ENCODE data around the gene PRKN. TPM values are rescaled to one million over a fixed set of nuclear protein-coding genes. Genes with fewer than 3 reads are reported as not detected.

Gene PRKN
- total RNA-seq, 1 donor from 2014 or later = 5.1 TPM

DNA sequence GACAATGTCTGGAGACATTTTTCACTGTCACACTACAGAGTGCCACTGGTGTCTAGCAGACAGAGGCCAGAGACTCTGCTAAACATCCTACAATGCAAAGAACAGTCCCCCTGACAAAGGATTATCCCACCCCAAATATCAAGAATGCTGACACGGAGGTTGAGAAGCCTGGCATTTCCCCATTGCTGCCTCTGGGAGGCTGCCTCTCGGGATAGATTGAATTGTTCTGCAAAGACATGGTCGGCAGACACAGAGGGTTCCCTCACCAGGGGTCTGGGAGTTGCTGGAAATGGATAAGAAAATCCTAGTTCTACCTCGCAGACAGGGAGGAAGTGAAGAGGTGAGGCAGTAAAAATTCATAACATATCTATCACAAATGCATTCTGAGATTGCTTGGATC lies 1287.3 kb downstream of the PRKN start:
- H3K36me3 Mint-ChIP-seq (ENCODE audit: low read depth, unreplicated experiment) = no peaks in the 10 kb centered on the region
- DNase-seq (ENCODE audit: low spot score) = no peak
- peaks cover 14% of the 10 kb centered on the region for H3K4me1 Mint-ChIP-seq (ENCODE audit: unreplicated experiment)
- H3K27me3 Mint-ChIP-seq (ENCODE audit: unreplicated experiment) = peaks cover 9% of the 10 kb centered on the region
- TF ChIP-seq, protein P1, sequence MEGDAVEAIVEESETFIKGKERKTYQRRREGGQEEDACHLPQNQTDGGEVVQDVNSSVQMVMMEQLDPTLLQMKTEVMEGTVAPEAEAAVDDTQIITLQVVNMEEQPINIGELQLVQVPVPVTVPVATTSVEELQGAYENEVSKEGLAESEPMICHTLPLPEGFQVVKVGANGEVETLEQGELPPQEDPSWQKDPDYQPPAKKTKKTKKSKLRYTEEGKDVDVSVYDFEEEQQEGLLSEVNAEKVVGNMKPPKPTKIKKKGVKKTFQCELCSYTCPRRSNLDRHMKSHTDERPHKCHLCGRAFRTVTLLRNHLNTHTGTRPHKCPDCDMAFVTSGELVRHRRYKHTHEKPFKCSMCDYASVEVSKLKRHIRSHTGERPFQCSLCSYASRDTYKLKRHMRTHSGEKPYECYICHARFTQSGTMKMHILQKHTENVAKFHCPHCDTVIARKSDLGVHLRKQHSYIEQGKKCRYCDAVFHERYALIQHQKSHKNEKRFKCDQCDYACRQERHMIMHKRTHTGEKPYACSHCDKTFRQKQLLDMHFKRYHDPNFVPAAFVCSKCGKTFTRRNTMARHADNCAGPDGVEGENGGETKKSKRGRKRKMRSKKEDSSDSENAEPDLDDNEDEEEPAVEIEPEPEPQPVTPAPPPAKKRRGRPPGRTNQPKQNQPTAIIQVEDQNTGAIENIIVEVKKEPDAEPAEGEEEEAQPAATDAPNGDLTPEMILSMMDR (IDR thresholded peaks at IDR 0.05; ENCODE audit: unreplicated experiment) = no peak
- no peak overlapping the region for H3K27ac Mint-ChIP-seq (ENCODE audit: unreplicated experiment)
- no peaks in the 10 kb centered on the region for H3K9me3 Mint-ChIP-seq (ENCODE audit: unreplicated experiment)
- H3K4me3 Mint-ChIP-seq (ENCODE audit: unreplicated experiment) = no peak overlapping the region

DNA sequence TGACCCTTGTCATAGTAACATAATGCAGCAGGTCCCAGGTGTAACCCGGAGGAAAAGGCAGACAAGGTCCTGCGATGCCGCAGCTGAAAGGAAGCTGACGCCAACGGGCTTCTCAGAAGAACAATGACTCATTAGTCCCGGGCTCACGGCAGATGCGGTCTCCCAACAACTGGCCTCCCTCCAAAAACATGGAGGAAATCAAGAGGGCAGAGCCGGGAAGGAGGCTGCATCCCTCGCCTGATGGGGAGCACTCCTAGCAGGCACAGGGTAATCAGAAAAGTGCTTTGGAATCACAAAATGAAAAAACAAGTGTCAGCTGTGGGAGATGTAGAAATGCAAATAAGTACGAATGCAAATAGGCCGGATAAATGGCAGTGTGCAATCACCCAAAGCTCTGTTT lies 1288.5 kb downstream of the PRKN start:
- no peak overlapping the region for H3K27ac Mint-ChIP-seq (ENCODE audit: unreplicated experiment)

DNA sequence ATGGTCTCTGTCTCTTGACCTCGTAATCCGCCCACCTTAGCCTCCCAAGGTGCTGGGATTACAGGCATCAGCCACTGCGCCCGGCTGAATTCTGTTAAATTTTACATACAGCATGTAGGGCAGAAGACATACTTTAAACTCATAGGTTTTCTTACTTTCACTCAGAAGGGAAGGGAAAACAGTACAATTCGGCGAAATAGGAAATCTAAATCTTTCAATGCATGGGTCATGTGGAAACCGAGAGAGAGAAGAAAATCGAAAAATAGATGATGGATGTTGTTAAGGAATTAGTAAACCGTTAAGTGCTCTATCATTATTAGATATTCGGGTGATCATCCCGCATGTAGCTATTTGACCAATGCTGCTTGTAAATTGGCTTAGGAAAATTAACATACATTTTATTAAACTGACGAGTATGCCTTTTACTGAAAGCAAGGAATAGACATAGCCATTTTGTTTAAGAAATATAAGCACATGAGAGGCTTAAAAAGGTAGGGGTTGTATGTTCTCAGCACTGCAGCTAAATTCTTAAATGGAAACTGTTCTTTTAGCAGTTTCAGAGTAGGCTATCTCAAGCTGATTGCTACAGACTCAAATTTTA lies 1289.0 kb downstream of the PRKN start:
- Mint-ChIP-seq H3K4me1 (ENCODE audit: unreplicated experiment) (peaks cover 10% of the 10 kb centered on the region), H3K9me3 (ENCODE audit: unreplicated experiment) (no peaks in the 10 kb centered on the region), H3K36me3 (ENCODE audit: low read depth, unreplicated experiment) (no peaks in the 10 kb centered on the region), H3K4me3 (ENCODE audit: unreplicated experiment) (no peak overlapping the region), H3K27ac (ENCODE audit: unreplicated experiment) (no peak overlapping the region), H3K27me3 (ENCODE audit: unreplicated experiment) (peaks cover 6% of the 10 kb centered on the region)
- TF ChIP-seq, protein P1 (IDR thresholded peaks at IDR 0.05; ENCODE audit: unreplicated experiment) = no peak
- no peak for DNase-seq (ENCODE audit: low spot score)

More for the DNA sequence above, 1288.5 kb downstream of the PRKN start:
- no peaks in the 10 kb centered on the region for H3K36me3 Mint-ChIP-seq (ENCODE audit: low read depth, unreplicated experiment)
- H3K4me3 Mint-ChIP-seq (ENCODE audit: unreplicated experiment) = no peak overlapping the region
- TF ChIP-seq, protein P1 (IDR thresholded peaks at IDR 0.05; ENCODE audit: unreplicated experiment) = no peak
- no peak for DNase-seq (ENCODE audit: low spot score)
- peaks cover 6% of the 10 kb centered on the region for H3K27me3 Mint-ChIP-seq (ENCODE audit: unreplicated experiment)
- H3K4me1 Mint-ChIP-seq (ENCODE audit: unreplicated experiment) = peaks cover 8% of the 10 kb centered on the region
- H3K9me3 Mint-ChIP-seq (ENCODE audit: unreplicated experiment) = no peaks in the 10 kb centered on the region

DNA sequence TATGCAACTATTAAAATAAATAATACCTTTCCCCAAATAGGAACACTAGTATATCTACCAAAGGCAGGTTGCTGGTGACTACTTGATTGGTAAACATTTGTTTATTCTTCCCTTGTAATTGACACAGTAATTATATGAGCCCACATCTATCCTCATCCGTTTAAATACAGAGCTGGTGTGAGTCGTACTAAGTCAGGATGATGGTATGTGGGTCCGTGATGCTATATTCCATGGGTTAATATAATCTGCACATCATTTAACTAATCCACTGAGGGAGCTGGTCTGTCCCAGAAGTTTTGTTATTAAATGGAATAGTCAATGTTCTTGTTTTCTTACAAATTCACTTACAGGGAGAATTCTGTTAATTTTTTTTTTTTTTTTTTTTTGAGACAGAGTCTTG lies 1289.7 kb downstream of the PRKN start:
- Mint-ChIP-seq H3K36me3 (ENCODE audit: low read depth, unreplicated experiment) (no peaks in the 10 kb centered on the region), H3K4me1 (ENCODE audit: unreplicated experiment) (peaks cover 10% of the 10 kb centered on the region), H3K27ac (ENCODE audit: unreplicated experiment) (no peak overlapping the region), H3K4me3 (ENCODE audit: unreplicated experiment) (no peak overlapping the region), H3K27me3 (ENCODE audit: unreplicated experiment) (peaks cover 6% of the 10 kb centered on the region), H3K9me3 (ENCODE audit: unreplicated experiment) (no peaks in the 10 kb centered on the region)
- TF ChIP-seq, protein P1 (IDR thresholded peaks at IDR 0.05; ENCODE audit: unreplicated experiment) = no peak
- DNase-seq (ENCODE audit: low spot score) = no peak

DNA sequence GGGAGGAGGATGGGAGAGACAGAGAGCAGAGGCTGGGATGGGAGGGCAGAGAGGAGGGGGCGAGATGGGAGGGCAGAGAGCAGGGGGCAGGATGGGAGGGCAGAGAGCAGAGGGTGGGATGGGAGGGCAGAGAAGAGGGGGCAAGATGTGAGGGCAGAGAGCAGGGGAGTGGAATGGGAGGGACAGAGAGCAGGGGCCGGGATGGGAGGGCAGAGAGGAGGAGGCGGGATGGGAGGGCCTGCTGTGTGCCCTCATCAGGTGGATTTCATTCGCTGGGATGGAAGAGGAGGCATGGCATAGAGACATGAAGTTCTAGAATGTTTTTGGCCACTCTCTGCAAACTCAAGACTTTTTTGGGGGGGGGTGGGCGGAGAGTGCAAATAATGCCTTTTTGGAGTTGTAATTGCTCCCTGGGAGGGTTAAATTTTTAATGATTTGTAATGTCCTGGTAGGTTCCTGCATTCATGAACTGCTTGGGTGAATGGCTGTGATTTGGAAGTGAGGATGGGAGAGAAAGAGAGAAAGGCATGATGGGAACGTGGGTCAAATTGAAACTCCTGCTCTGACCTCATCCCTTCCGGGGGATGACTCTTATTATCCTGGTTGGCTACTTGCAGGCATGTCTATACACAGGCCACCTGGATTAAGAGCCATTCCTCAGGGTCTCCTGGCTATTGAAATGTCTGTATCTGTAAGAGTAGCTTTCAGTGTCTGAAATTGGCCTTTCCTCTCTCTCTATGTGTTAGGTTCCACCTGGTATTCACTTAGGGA lies 1291.3 kb downstream of the PRKN start:
- Mint-ChIP-seq H3K9me3 (ENCODE audit: unreplicated experiment) (no peaks in the 10 kb centered on the region), H3K36me3 (ENCODE audit: low read depth, unreplicated experiment) (no peaks in the 10 kb centered on the region), H3K27me3 (ENCODE audit: unreplicated experiment) (peaks cover 2% of the 10 kb centered on the region), H3K27ac (ENCODE audit: unreplicated experiment) (no peak overlapping the region), H3K4me1 (ENCODE audit: unreplicated experiment) (peaks cover 10% of the 10 kb centered on the region), H3K4me3 (ENCODE audit: unreplicated experiment) (no peak overlapping the region)
- no peak for DNase-seq (ENCODE audit: low spot score)
- TF ChIP-seq, protein P1 (IDR thresholded peaks at IDR 0.05; ENCODE audit: unreplicated experiment) = no peak
